D721Med (cell line): ENCODE data around the gene DHX34.

ENCODE experiments used
- DNase-seq: peaks from one replicate; pipeline ENCODE4 v3.0.0; 2011; ENCODE audit warnings: low spot score; ENCODE audit not compliant: insufficient read length
- FAIRE-seq: peaks from 2 replicates; lab custom pipeline; 2011; peaks lifted over from hg19 to GRCh38; lab: Jason Lieb, UNC
- CTCF ChIP-seq: IDR thresholded peaks from 2 replicates; pipeline ENCODE4 v1.5.1; 2012; ENCODE audit warnings: mild to moderate bottlenecking, control low read depth; ENCODE audit not compliant: insufficient read depth; ENCODE audit errors: missing control alignments

The DHX34 gene

GRCh38 chr19:47413941-47414340 lies 64.8 kb downstream of the DHX34 start:
- no peak for FAIRE-seq
- no peak for DNase-seq
- TF ChIP-seq CTCF, result no peak

GRCh38 chr19:47414469-47414868 lies 65.4 kb downstream of the DHX34 start:
- peak; percentile 63 for TF ChIP-seq CTCF
- DNase-seq, result no peak
- no peak for FAIRE-seq

GRCh38 chr19:47415953-47416642 lies 67.0 kb downstream of the DHX34 start:
- FAIRE-seq (no peak), DNase-seq (no peak)
- no peak for TF ChIP-seq CTCF

GRCh38 chr19:47416643-47416985 lies 67.5 kb downstream of the DHX34 start:
- DNase-seq, result no peak
- no peak for TF ChIP-seq CTCF
- FAIRE-seq, result no peak

GRCh38 chr19:47417107-47417745 lies 68.1 kb downstream of the DHX34 start:
- no peak for DNase-seq
- no peak for FAIRE-seq

GRCh38 chr19:47417746-47418691 lies 68.9 kb downstream of the DHX34 start:
- no peak for DNase-seq
- no peak for FAIRE-seq
- TF ChIP-seq CTCF, result no peak

More at GRCh38 chr19:47417107-47417745, 68.1 kb downstream of the DHX34 start:
- no peak for TF ChIP-seq CTCF

GRCh38 chr19:47418692-47419029 lies 69.5 kb downstream of the DHX34 start:
- no peak for FAIRE-seq
- DNase-seq, result no peak
- TF ChIP-seq CTCF, result no peak
